Fibroblast of gingiva (primary cell): ENCODE results near the gene LYRM7.
"Not testable (repeated sequence)": the region's sequence is repeated elsewhere in the genome, so short reads cannot be mapped to it uniquely, and the experiment has no call there.

Experiments
- DNase-seq: peaks from one replicate; pipeline ENCODE4 v3.0.0-alpha.2; 2011; ENCODE audit warnings: low read depth

LYRM7 gene

DNA sequence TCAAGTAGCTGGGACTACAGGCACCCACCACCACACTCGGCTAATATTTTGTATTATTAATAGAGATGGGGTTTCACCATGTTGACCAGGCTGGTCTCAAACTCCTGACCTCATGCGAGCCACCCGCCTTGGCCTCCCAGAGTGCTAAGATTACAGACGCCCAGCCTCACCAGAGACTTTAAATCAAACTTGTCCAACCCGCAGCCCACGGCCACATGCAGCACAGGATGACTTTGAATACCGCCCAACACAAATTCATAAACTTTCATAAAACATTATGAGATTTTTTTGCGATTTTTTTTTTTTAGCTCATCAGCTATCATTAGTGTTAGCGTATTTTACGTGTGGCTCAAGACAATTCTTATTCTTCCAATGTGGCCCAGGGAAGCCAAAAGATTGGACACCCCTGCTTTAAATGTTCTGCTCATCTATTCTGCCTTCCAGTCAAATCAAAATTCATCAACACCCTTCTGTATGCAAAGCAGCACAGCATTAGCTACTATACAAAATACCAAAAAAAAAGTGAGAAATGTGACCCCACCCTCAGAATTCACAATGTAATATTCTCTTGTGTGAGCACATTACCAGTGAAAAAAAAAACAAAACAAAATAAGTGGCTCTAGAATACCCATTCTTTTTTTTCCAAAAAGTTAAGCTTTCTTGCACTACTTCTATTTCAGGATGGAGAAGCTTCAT is 50.4 kb downstream of the LYRM7 start:
- no peak for DNase-seq

DNA sequence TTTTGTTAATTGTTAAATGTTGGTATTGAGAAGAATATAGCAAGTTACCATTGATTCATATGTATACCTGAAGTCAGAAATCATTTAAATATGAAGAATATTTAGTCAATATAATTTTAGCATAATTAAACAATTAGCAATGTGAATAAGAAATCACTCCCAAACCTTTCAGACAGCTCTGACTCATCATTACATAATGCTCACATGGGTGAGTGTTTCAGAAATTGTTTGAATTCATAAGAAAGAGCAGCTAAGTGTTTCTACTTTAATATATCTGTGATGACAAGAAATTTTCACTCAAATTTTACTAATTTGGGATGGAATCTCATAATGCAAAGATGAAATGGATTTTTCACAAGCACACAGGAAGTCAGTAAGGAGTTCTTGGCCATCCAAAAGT is 51.1 kb downstream of the LYRM7 start:
- DNase-seq: no peak

DNA sequence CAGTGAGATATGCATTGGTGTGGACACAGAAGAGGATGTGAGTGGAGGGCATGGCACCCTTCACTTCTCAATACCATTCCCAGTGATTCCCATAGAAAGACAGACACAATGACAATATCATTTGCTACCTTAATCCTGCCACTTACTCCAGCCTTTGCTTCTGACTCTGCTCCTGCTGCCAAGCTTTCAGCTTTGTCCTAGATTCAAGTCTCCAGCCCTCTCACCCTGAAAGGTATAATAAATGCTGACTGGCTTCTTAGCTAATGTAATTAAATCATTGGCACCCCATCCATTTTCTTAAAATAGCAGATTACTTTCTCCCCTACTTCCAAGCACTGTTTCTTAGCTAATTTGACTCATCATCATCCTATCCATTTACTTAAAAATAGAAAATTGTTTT is 52.0 kb downstream of the LYRM7 start:
- no peak for DNase-seq

DNA sequence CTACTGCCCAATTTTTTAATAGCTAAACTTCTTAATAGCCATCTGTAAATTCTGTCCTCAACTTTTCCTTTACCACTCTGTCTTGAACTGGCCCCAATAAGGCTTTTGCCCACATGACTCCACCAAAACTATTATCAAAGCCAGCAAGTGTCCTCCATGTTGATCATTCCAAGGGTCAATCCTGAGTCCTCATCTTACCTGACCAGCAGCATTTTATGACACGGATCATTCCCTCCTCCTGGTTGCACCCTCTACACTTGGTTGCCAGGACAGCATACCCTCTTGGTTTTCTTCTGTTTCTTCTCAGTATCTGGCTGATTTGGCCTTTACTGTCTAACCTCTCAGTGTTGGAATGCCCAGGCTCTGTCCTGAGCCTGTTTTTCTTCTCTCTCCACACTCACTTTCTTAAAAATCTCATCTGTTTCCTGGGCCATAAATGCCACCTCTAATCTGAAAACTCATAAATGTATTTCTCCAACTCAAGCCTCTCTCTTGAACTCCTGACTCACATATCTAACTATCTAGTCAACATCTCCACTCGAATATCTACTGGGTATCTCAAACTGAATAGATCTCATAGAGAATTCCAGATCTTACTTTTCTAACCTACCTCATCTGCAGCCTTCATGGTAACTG is 53.1 kb downstream of the LYRM7 start:
- no peak for DNase-seq

DNA sequence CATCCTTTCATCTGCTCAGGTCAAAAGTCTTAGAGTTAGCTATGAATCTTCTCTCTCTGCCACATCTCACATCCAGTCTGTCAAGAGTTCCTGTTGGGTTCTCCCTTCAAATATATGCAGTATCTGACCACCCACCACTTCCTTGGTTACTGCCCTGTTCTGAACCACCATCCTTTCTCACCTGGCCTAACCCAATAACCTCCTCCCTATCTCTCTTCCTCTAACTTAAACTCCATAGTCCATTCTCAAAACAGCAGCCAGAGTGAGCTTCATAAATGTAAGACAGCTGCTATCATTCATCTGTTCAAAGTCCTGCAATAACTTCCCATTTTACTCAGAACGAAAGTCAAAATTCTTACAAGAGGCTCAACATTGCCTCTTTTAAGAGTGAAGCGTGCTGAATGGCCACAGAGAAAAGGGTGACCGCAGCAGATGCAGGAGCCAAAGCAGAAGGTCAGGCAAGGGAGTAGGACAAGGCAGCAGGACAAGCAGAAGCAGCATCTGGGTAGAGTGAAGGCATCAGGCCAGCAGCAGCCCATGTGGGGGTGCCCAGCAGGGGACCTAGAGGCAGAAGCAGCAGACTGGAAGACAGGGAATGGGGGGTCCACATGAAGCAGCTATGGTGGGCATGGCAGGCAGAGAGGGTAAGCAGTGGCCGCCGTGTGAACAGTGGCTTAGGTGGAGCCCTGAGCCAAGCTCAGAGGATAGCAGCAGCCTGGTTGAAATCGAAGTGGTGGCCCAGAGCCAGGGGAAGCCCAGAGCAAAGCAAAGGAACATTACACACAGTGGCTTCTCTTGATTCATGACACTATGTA is 53.9 kb downstream of the LYRM7 start:
- DNase-seq: no peak

DNA sequence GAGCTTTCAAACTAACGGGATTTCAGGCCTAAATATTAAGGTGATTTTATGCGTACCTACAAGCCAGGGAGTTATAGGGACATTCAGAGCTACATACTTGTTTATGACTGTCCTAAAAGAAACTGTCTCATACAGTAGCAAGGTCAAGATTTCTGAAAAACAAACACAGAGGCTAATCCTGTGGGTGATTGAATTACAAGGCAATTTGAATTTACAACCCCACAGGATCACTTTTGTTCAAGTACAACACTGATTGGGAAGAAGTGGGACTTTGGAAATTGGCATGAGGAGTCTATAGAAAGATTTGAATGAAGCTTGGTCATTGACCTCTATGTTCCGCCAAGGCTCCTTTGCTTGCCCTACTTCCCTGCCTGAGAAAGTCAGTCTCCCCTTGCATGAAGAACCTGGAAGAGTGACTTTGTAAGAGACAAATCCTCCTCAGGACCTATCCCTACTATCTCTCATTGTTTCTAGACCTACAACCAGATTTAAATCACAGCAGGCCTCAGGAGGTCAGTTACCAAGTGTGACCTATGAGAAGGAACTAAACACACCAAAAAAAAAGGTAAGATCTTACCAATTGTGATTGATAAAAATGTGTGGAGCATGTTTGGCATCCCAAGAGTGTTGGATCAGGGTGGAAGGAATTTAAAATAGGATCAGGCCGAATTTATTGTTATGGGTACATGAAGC is 54.7 kb downstream of the LYRM7 start:
- DNase-seq: no peak

DNA sequence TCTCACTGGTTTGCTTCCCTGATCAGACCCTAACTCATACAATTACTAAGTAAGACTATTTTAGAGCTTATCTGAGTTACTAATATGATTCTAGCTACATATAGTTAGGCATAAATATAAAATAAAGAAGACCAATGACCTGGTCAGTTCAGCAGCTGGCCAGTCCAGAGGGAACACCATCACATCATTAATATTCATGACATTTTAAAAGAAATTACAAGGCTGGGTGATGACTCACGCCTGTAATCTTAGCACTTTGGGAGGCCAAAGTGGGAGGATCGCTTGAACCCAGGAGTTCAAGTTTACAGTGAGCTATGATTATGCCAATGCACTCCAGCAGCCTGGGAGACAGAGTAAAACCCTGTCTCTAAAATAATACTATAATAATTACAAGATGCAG is 56.2 kb downstream of the LYRM7 start:
- DNase-seq: no peak

DNA sequence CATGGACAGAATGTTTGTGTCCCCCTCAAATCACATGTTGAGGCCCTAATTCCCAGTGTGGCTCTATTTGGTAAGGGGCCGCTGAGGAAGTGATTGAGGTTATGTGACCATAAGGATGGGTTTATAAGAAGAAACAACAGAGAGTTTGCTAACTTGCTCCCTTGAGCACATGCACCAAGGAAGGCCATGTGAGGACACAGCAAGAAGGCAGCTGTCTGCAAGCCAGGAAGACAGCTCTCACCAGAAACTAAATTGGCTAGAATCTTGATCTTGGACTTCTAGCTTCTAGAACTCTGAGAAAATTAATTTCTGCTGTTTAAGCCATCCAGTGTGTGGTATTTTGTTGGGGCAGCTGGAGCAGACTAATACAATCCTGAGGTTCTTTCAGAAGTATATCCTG is 57.9 kb downstream of the LYRM7 start:
- peak; percentile 14 for DNase-seq

DNA sequence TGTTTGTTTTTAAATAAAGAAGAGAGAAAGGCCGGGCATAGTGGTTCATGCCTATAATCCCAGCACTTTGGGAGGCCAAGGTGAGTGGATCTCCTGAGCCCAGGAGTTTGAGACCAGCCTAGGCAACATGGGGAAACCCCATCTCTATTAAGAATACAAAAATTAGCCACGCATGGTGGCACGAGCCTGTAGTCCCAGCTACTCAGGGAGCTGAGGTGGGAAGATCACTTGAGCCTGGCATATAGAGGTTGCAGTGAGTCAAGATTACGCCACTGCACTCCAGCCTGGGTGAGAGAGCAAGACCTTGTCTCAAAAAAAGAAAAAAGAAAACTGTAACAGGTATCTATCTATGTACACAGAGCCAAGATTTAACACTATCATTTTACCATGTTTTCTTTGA is 58.9 kb downstream of the LYRM7 start:
- no peak for DNase-seq

DNA sequence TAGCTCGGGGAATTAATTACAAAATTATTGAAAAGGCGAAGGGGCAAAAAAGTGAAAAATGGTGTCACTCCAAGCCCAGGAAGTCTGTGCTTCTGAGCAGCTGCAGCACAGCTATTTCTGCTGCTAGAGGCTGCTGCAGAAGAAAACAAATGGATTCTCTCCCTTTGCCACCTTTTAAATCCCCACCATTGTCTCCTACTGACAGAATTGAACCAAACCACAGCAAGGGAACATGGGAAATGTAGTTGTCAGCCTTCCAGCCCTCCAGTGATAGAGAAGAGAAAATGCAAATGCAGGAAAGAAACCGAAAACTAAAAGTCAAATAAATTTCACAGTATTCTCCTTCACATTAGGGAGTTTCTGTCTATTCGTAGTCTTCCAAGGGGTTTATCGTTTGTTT is 59.7 kb downstream of the LYRM7 start:
- DNase-seq: no peak

DNA sequence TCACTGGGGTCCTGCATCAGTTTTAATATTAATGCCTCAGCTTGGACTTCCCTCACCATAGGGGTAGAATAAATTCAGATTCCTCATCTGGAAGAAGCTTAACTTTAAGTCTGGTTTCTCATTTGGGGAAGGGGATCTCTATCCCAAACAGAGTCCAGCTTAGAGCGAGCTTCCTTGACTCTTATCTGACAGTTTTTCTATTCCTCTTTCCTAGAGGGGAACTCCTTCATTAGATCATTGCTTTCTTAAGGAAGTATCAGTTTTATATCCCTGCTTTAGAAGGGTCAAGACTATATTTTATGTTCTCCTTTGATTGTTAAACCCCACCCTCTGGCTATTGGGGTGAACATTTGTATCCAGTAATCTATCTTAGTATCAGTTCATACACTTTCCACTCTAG is 68.9 kb downstream of the LYRM7 start:
- no peak for DNase-seq

DNA sequence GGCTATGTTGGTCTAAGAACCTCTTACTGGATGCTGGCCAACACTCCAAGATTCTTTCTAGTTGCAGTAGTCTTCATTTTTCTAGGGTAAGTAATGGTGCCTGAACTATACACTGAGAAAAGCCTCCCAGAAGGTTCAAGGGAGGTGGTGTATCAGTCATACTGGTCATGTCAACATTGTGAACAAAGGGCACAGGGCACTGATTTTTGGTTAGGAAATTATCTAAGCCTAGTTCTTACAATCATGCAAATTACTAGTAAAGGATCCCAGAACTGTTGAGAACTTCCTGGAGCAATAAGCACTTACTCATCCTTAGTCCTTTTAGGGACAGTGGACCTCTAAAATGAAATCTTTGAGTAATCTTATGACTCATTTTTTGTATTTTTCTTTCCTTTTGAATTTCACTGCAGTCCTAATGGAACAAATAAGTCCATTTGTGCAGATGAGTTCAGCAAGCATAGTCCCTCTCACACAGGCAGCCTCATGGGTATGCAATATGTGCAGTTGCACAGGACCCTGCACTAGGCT is 72.0 kb downstream of the LYRM7 start:
- DNase-seq: peak; percentile 84

DNA sequence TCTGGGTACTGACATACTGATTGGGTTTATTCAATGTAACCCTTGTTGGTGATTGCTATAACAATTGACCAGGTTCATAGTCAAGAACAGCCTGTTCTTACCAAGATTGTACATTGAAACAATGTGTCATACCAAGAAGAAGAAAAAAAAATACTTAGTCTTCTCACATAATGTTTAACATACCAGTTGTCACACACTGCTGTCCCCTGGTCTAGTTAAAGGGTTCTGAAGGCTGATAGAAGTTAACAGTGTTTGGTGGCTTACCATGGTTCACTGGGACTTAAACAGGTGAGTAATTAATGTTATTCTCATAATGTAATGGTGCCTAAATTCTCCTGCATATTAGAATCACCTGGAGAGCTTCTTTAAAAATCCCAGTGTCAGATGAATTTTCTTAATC is 74.6 kb downstream of the LYRM7 start:
- no peak for DNase-seq

DNA sequence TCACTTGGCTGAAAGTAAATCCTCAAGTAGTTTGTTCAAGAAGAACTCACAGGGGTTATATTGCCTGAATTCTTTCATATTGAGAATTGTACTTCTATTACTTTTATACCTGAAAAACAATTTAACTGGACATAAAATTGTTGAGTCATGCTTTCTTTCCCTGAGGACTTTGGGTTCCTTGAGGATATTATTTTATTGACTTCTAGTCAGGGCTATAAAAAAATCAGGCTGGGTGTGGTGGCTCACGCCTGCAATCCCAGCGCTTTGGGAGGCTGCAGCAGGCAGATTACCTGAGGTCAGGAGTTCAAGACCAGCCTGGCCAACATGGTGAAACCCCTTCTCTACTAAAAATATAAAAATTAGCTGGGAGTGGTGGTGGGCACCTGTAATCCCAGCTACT is 75.2 kb downstream of the LYRM7 start:
- DNase-seq: no peak

DNA sequence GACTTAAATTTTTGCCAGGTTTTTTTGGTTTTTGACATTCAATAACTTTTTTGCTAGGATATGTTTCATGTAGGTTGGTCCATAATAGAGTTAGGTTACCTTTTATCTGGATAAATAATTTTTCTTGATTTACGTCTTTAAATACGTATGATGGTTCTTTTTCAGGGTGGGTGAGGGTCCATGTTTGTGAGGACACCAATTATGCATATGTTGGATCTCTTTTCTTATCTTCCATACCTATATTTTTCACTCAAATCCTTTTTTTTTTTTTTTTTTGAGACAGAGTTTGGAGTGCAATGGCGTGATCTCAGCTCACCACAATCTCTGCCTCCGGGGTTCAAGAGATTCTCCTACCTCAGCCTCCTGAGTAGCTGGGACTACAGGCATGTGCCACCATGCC is 75.8 kb downstream of the LYRM7 start:
- no peak for DNase-seq

DNA sequence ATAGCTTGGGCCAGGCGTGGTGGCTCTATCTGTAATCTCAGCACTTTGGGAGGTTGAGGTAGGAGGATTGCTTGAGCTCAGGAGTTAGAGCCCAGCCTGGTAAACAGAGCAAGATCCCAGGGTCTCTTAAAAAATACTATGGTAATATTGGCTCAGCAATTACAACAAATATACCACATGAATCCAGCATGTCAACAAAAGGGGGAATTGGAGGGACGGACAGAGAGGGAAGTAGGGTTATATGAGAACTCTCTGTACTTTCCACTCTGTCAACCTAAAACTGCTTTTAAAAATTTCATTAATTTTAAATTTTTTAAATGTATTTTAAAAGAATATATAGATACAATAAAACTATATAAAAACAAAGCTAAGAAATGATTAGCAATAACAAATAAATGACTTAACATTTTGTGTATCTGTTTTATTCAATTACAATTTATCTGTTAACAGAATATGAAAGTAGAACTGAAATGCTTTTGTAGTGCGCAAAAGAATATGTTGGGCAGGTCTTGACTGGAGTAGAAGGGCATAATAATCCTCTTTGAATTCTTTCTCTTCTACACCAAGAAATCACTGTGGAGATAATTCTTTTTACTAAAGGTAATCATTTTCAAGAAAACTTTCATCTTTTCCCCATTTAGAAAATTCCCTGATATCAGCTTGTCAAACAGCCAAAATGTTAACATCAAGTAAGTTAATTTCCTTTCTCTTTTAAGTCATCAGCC is 80.2 kb downstream of the LYRM7 start:
- DNase-seq: no peak

DNA sequence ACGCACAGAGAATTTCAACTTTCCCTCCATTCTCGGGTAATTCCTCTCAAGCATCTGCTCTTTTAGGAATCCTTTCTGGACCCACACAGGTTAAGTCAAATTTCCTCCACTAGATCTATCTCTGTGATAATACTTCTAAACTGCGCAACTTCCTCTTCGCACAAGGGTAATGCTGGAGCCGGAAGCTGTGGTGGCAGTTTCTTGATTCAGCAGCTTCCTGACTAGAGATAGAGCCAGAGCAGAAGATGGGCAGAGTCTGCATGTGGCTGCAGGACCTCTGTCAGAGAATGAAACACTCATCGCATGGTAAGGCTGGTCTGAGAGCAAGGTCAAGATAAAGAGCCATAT is 82.1 kb downstream of the LYRM7 start:
- no peak for DNase-seq

DNA sequence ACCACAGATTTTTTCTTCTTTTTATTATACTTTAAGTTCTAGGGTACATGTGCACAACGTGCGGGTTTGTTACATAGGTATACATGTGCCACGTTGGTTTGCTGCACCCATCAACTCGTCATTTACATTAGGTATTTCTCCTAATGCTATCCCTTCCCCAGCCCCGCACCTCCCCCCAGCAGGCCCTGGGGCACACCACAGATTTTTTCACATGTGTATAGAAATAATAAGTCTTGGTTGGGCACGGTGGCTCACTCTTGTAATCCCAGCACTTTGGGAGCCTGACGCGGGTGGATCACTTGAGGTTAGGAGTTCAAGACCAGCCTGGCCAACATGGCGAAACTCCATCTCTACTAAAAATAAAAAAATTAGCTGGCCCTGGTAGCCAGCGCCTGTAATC is 83.3 kb downstream of the LYRM7 start:
- DNase-seq: not testable (repeated sequence)

DNA sequence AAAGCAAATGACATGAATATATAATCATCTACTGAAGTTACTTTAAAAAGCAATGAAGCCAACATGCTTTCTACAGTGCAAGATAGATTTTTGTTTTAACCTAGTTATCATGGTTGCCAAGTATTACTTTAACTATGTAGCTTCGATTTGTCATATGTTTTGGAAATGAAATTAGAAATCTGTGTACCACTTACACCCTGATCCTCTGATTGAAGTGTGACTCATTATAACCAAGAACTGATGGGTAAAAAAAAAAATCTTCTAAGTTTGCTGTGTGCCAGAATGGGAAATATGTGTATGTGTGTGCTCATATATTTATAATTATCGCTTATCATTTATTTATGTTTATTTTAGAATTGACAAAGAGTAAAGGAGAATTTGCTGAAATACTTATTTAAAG is 84.0 kb downstream of the LYRM7 start:
- DNase-seq: no peak
